ENCODE measurements around the gene PTPMT1.
A peak's percentile ranks its signal among the peaks of the same experiment; 100 is the strongest.
"Not testable (repeated sequence)": the region's sequence is repeated elsewhere in the genome, so short reads cannot be mapped to it uniquely, and the experiment has no call there.

The PTPMT1 gene

GRCh38 chr11:47565340-47566148 lies at the start of gene PTPMT1:
PTPMT1 (plus strand) TSS chr11:47565599; CDS start chr11:47565623, 24 bp downstream.
- H3K4me3 Mint-ChIP-seq = peak within 1 kb of the TSS; percentile 81
- H3K4me1 Mint-ChIP-seq (ENCODE audit: low read depth) = peaks cover 6% of the 10 kb centered on the region
- peak within 1 kb of the TSS; percentile 65 for H3K27ac Mint-ChIP-seq
- no peaks in the 10 kb centered on the region for H3K9me3 Mint-ChIP-seq
- H3K36me3 Mint-ChIP-seq (ENCODE audit: low read depth) = peaks cover 9% of the 10 kb centered on the region
- no peaks in the 10 kb centered on the region for H3K27me3 Mint-ChIP-seq (ENCODE audit: low read depth)

- no peak overlapping the region for H3K27ac Mint-ChIP-seq
- peaks cover 49% of the 10 kb centered on the region for H3K4me1 Mint-ChIP-seq (ENCODE audit: low read depth)
- H3K9me3 Mint-ChIP-seq = no peaks in the 10 kb centered on the region
- H3K36me3 Mint-ChIP-seq (ENCODE audit: low read depth) = peaks cover 9% of the 10 kb centered on the region
- no peaks in the 10 kb centered on the region for H3K27me3 Mint-ChIP-seq (ENCODE audit: low read depth)
- H3K4me3 Mint-ChIP-seq = no peak overlapping the region
Observed at GRCh38 chr11:47516155-47516554, 49.2 kb upstream of the PTPMT1 start.

- no peak overlapping the region for H3K27ac Mint-ChIP-seq
- peaks cover 9% of the 10 kb centered on the region for H3K36me3 Mint-ChIP-seq (ENCODE audit: low read depth)
- H3K9me3 Mint-ChIP-seq = no peaks in the 10 kb centered on the region
- no peak overlapping the region for H3K4me3 Mint-ChIP-seq
- H3K4me1 Mint-ChIP-seq (ENCODE audit: low read depth) = peaks cover 46% of the 10 kb centered on the region
- no peaks in the 10 kb centered on the region for H3K27me3 Mint-ChIP-seq (ENCODE audit: low read depth)
Observed at GRCh38 chr11:47516984-47517853, 48.2 kb upstream of the PTPMT1 start.

GRCh38 chr11:47518212-47518964 lies 47.0 kb upstream of the PTPMT1 start:
- H3K4me3 Mint-ChIP-seq = peak overlapping the region; percentile 22
- no peaks in the 10 kb centered on the region for H3K27me3 Mint-ChIP-seq (ENCODE audit: low read depth)
- peak overlapping the region; percentile 72 for H3K27ac Mint-ChIP-seq
- H3K4me1 Mint-ChIP-seq (ENCODE audit: low read depth) = peaks cover 49% of the 10 kb centered on the region
- H3K36me3 Mint-ChIP-seq (ENCODE audit: low read depth) = peaks cover 9% of the 10 kb centered on the region
- no peaks in the 10 kb centered on the region for H3K9me3 Mint-ChIP-seq

GRCh38 chr11:47523490-47524225 lies 41.7 kb upstream of the PTPMT1 start:
- Mint-ChIP-seq H3K27me3 (ENCODE audit: low read depth) (no peaks in the 10 kb centered on the region), H3K27ac (peak overlapping the region; percentile 87), H3K36me3 (ENCODE audit: low read depth) (peaks cover 7% of the 10 kb centered on the region), H3K4me1 (ENCODE audit: low read depth) (peaks cover 45% of the 10 kb centered on the region), H3K4me3 (peak overlapping the region; percentile 72), H3K9me3 (no peaks in the 10 kb centered on the region)

GRCh38 chr11:47524291-47524874 lies 41.0 kb upstream of the PTPMT1 start:
- H3K4me3 Mint-ChIP-seq = peak overlapping the region; percentile 57
- no peaks in the 10 kb centered on the region for H3K9me3 Mint-ChIP-seq
- H3K4me1 Mint-ChIP-seq (ENCODE audit: low read depth) = peaks cover 42% of the 10 kb centered on the region
- peak overlapping the region; percentile 87 for H3K27ac Mint-ChIP-seq
- no peaks in the 10 kb centered on the region for H3K27me3 Mint-ChIP-seq (ENCODE audit: low read depth)
- H3K36me3 Mint-ChIP-seq (ENCODE audit: low read depth) = peaks cover 7% of the 10 kb centered on the region

GRCh38 chr11:47526032-47526431 lies 39.4 kb upstream of the PTPMT1 start:
- H3K27me3 Mint-ChIP-seq (ENCODE audit: low read depth); H3K36me3 Mint-ChIP-seq (ENCODE audit: low read depth); H3K9me3 Mint-ChIP-seq; H3K27ac Mint-ChIP-seq; H3K4me3 Mint-ChIP-seq: not testable (repeated sequence)
- H3K4me1 Mint-ChIP-seq (ENCODE audit: low read depth) = peaks cover 40% of the 10 kb centered on the region

GRCh38 chr11:47527186-47527585 lies 38.2 kb upstream of the PTPMT1 start:
- H3K27me3 Mint-ChIP-seq (ENCODE audit: low read depth) = no peaks in the 10 kb centered on the region
- H3K4me1 Mint-ChIP-seq (ENCODE audit: low read depth) = peaks cover 38% of the 10 kb centered on the region
- H3K9me3 Mint-ChIP-seq = no peaks in the 10 kb centered on the region
- no peak overlapping the region for H3K27ac Mint-ChIP-seq
- no peak overlapping the region for H3K4me3 Mint-ChIP-seq
- peaks cover 4% of the 10 kb centered on the region for H3K36me3 Mint-ChIP-seq (ENCODE audit: low read depth)

- no peak overlapping the region for H3K27ac Mint-ChIP-seq
- H3K4me1 Mint-ChIP-seq (ENCODE audit: low read depth) = peaks cover 23% of the 10 kb centered on the region
- H3K4me3 Mint-ChIP-seq = no peak overlapping the region
- no peaks in the 10 kb centered on the region for H3K27me3 Mint-ChIP-seq (ENCODE audit: low read depth)
- no peaks in the 10 kb centered on the region for H3K9me3 Mint-ChIP-seq
- peaks cover 4% of the 10 kb centered on the region for H3K36me3 Mint-ChIP-seq (ENCODE audit: low read depth)
Observed at GRCh38 chr11:47529951-47530350, 35.4 kb upstream of the PTPMT1 start.

GRCh38 chr11:47530721-47531120 lies 34.7 kb upstream of the PTPMT1 start:
- H3K4me3 Mint-ChIP-seq; H3K36me3 Mint-ChIP-seq (ENCODE audit: low read depth); H3K27ac Mint-ChIP-seq; H3K9me3 Mint-ChIP-seq; H3K27me3 Mint-ChIP-seq (ENCODE audit: low read depth): not testable (repeated sequence)
- H3K4me1 Mint-ChIP-seq (ENCODE audit: low read depth) = peaks cover 17% of the 10 kb centered on the region

GRCh38 chr11:47531666-47532065 lies 33.7 kb upstream of the PTPMT1 start:
- H3K4me1 Mint-ChIP-seq (ENCODE audit: low read depth) = peaks cover 15% of the 10 kb centered on the region
- H3K4me3 Mint-ChIP-seq = no peak overlapping the region
- no peaks in the 10 kb centered on the region for H3K27me3 Mint-ChIP-seq (ENCODE audit: low read depth)
- H3K9me3 Mint-ChIP-seq = no peaks in the 10 kb centered on the region
- H3K27ac Mint-ChIP-seq = no peak overlapping the region
- H3K36me3 Mint-ChIP-seq (ENCODE audit: low read depth) = peaks cover 1% of the 10 kb centered on the region

GRCh38 chr11:47532597-47533213 lies 32.7 kb upstream of the PTPMT1 start:
- Mint-ChIP-seq H3K27me3 (ENCODE audit: low read depth) (no peaks in the 10 kb centered on the region), H3K36me3 (ENCODE audit: low read depth) (peaks cover 1% of the 10 kb centered on the region), H3K9me3 (no peaks in the 10 kb centered on the region), H3K27ac (no peak overlapping the region), H3K4me3 (no peak overlapping the region), H3K4me1 (ENCODE audit: low read depth) (peaks cover 19% of the 10 kb centered on the region)

- Mint-ChIP-seq H3K27ac (no peak overlapping the region), H3K4me3 (no peak overlapping the region), H3K36me3 (ENCODE audit: low read depth) (peaks cover 4% of the 10 kb centered on the region), H3K4me1 (ENCODE audit: low read depth) (peaks cover 18% of the 10 kb centered on the region), H3K9me3 (no peaks in the 10 kb centered on the region), H3K27me3 (ENCODE audit: low read depth) (no peaks in the 10 kb centered on the region)
Observed at GRCh38 chr11:47533690-47534151, 31.7 kb upstream of the PTPMT1 start.

Data from T-helper 1 cell treated with Interleukin-12 subunit alpha and Interleukin-12 subunit beta and Interleukin-4 antibody, amounts not matched to agents 30 μg/mL and 1 μg/mL, for 36 hours (primary cell).